ENCODE measurements around the gene ODF2L. TPM values are rescaled to one million over a fixed set of nuclear protein-coding genes. Genes with fewer than 3 reads are reported as not detected.

ODF2L gene
- total and polyA plus RNA-seq, 4 donors = 46.7 to 74.9 (median 53.4) TPM

- no peaks in the 10 kb centered on the region for H3K9me3 ChIP-seq (ENCODE audit: control insufficient read depth, insufficient read depth, low read length)
- no peak for DNase-seq (ENCODE audit: low read depth in 4 of 6, low spot score in 6 of 6)
- peaks cover 9% of the 10 kb centered on the region for H3K4me1 ChIP-seq (ENCODE audit: control insufficient read depth, insufficient read depth, low read length)
- no CpG with 5 or more reads among the region's 2 CpGs for WGBS (ENCODE audit: insufficient coverage)
- no peaks in the 10 kb centered on the region for H3K27me3 ChIP-seq (ENCODE audit: control insufficient read depth, insufficient read depth, low read length)
- no peak overlapping the region for H3K4me3 ChIP-seq (ENCODE audit: low read depth, low read length)
- no peak overlapping the region for H3K27ac ChIP-seq (ENCODE audit: low read depth, low read length)
- no peaks in the 10 kb centered on the region for H3K36me3 ChIP-seq (ENCODE audit: control insufficient read depth, insufficient read depth, low read length)
Observed at GRCh38 chr1:86394416-86394815, 1.7 kb downstream of the ODF2L start.

- H3K27ac ChIP-seq (ENCODE audit: low read depth, low read length) = no peak overlapping the region
- no peak overlapping the region for H3K4me3 ChIP-seq (ENCODE audit: low read depth, low read length)
- no peak for DNase-seq (ENCODE audit: low read depth in 4 of 6, low spot score in 6 of 6)
- H3K4me1 ChIP-seq (ENCODE audit: control insufficient read depth, insufficient read depth, low read length) = no peaks in the 10 kb centered on the region
- peaks cover 3% of the 10 kb centered on the region for H3K36me3 ChIP-seq (ENCODE audit: control insufficient read depth, insufficient read depth, low read length)
- H3K27me3 ChIP-seq (ENCODE audit: control insufficient read depth, insufficient read depth, low read length) = no peaks in the 10 kb centered on the region
- H3K9me3 ChIP-seq (ENCODE audit: control insufficient read depth, insufficient read depth, low read length) = no peaks in the 10 kb centered on the region
Observed at GRCh38 chr1:86389307-86389706, 6.8 kb downstream of the ODF2L start.

DNA sequence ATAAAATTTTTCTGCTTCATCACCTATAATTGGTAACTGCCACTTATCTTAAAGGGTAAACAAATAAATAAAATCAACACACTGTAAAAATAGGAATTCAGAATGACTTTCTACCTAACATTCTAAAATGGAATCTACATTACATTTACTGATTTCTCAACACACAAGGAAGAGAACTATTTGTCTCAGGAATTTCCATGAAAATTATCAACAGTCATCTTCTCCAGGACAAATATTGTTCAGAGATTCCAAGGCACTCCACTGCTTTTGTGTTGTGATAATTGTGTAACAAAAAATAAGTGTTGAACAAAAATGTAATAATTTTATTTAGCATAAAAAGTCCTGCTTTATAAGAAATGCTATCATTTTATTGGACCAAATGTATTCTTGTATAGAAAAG, 7.3 kb downstream of the ODF2L start:
- Histone ChIP-seq H3K27ac (ENCODE audit: low read depth, low read length) (no peak overlapping the region), H3K36me3 (ENCODE audit: control insufficient read depth, insufficient read depth, low read length) (peaks cover 3% of the 10 kb centered on the region), H3K27me3 (ENCODE audit: control insufficient read depth, insufficient read depth, low read length) (no peaks in the 10 kb centered on the region), H3K9me3 (ENCODE audit: control insufficient read depth, insufficient read depth, low read length) (no peaks in the 10 kb centered on the region), H3K4me1 (ENCODE audit: control insufficient read depth, insufficient read depth, low read length) (no peaks in the 10 kb centered on the region), H3K4me3 (ENCODE audit: low read depth, low read length) (no peak overlapping the region)
- no peak for DNase-seq (ENCODE audit: low read depth in 4 of 6, low spot score in 6 of 6)

DNA sequence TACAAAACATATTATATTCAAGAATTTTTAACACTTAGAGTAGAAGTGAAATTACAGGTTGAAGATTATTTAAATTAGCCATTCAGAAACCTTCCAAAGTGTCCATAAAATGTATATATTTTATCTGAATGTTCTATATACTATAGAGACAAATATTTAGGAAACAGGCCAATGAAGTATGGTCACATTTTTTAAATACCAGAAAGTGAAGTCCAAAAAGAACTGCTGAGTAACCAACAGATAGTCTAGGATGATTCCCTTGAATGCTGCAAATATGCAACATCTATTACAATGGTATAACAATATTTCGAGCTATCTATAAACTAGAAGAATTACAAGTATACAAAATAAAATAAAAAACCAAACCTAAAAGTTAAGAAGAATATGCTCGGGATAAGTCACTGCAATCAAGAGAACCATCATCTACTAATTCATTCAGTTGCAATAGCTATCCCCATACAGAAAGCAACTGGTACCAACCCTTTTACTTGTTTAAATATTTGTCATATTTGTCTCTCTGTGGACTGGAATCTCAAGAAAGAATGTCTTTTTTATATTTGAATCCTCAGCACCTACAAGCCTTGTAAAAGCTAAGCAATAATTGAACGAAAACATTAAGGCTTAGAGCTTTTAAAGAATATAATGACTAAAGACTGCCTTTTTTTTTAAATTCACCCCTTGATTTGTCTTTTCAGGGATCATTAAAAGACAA, 8.1 kb downstream of the ODF2L start:
- DNase-seq (ENCODE audit: low read depth in 4 of 6, low spot score in 6 of 6) = no peak
- Histone ChIP-seq H3K4me3 (ENCODE audit: low read depth, low read length) (no peak overlapping the region), H3K27ac (ENCODE audit: low read depth, low read length) (no peak overlapping the region), H3K36me3 (ENCODE audit: control insufficient read depth, insufficient read depth, low read length) (peaks cover 3% of the 10 kb centered on the region), H3K9me3 (ENCODE audit: control insufficient read depth, insufficient read depth, low read length) (no peaks in the 10 kb centered on the region), H3K4me1 (ENCODE audit: control insufficient read depth, insufficient read depth, low read length) (no peaks in the 10 kb centered on the region), H3K27me3 (ENCODE audit: control insufficient read depth, insufficient read depth, low read length) (no peaks in the 10 kb centered on the region)
- WGBS (ENCODE audit: insufficient coverage) = no CpG with 5 or more reads among the region's 3 CpGs

DNA sequence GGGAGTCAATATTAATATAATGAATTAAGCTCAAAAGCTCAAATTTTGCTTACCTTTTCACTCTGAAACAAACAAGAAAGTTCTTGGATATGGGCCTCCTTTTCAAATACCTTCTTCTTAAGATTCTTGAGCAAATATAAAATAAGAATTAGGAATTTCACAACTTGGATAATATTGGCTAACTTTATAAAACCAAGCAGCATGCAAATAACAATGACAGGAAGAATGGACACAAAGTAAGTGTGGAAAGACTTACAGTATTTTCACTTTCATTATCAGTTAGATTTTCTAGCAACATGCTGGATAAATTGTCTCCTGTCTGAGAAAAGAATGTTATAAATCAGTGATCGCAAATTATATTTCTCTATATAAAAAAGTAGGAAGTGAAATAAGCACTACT, 13.2 kb downstream of the ODF2L start:
- H3K4me3 ChIP-seq (ENCODE audit: low read depth, low read length) = no peak overlapping the region
- WGBS (ENCODE audit: insufficient coverage) = no CpG with 5 or more reads among the region's 1 CpG
- H3K4me1 ChIP-seq (ENCODE audit: control insufficient read depth, insufficient read depth, low read length) = no peaks in the 10 kb centered on the region
- H3K27me3 ChIP-seq (ENCODE audit: control insufficient read depth, insufficient read depth, low read length) = no peaks in the 10 kb centered on the region
- no peak for DNase-seq (ENCODE audit: low read depth in 4 of 6, low spot score in 6 of 6)
- H3K36me3 ChIP-seq (ENCODE audit: control insufficient read depth, insufficient read depth, low read length) = peaks cover 3% of the 10 kb centered on the region
- no peak overlapping the region for H3K27ac ChIP-seq (ENCODE audit: low read depth, low read length)
- H3K9me3 ChIP-seq (ENCODE audit: control insufficient read depth, insufficient read depth, low read length) = no peaks in the 10 kb centered on the region

DNA sequence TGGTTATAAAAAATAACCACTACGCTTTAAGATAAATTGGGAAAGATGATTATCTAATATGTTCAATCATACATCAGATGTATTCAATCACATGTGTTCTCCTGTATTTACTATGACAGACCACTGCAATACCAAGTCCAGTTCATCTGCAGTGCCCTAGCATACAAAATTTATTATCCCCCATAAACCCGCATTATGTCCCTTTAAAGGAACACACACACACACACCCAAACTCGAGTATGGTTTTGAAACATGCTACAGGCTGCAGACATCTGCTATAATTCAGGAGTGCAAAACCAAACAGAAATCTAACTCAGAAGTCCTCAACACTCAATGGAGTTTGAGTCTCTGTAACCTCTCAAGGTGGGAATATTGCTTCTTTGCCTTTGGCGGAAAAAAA, 14.9 kb downstream of the ODF2L start:
- Histone ChIP-seq H3K4me1 (ENCODE audit: control insufficient read depth, insufficient read depth, low read length) (no peaks in the 10 kb centered on the region), H3K9me3 (ENCODE audit: control insufficient read depth, insufficient read depth, low read length) (no peaks in the 10 kb centered on the region), H3K27ac (ENCODE audit: low read depth, low read length) (no peak overlapping the region), H3K27me3 (ENCODE audit: control insufficient read depth, insufficient read depth, low read length) (no peaks in the 10 kb centered on the region), H3K36me3 (ENCODE audit: control insufficient read depth, insufficient read depth, low read length) (peaks cover 6% of the 10 kb centered on the region), H3K4me3 (ENCODE audit: low read depth, low read length) (no peak overlapping the region)
- 75% methylated on average over 2 of the region's 4 CpGs for WGBS (ENCODE audit: insufficient coverage)
- DNase-seq (ENCODE audit: low read depth in 4 of 6, low spot score in 6 of 6) = no peak

GRCh38 chr1:86380257-86380861, 15.8 kb downstream of the ODF2L start:
- WGBS (ENCODE audit: insufficient coverage) = no CpG with 5 or more reads among the region's 4 CpGs
- no peaks in the 10 kb centered on the region for H3K4me1 ChIP-seq (ENCODE audit: control insufficient read depth, insufficient read depth, low read length)
- no peak overlapping the region for H3K27ac ChIP-seq (ENCODE audit: low read depth, low read length)
- H3K27me3 ChIP-seq (ENCODE audit: control insufficient read depth, insufficient read depth, low read length) = no peaks in the 10 kb centered on the region
- H3K9me3 ChIP-seq (ENCODE audit: control insufficient read depth, insufficient read depth, low read length) = no peaks in the 10 kb centered on the region
- peaks cover 5% of the 10 kb centered on the region for H3K36me3 ChIP-seq (ENCODE audit: control insufficient read depth, insufficient read depth, low read length)
- DNase-seq (ENCODE audit: low read depth in 4 of 6, low spot score in 6 of 6) = peak; percentile 17 to 89 (median 54)
- H3K4me3 ChIP-seq (ENCODE audit: low read depth, low read length) = no peak overlapping the region

GRCh38 chr1:86378813-86379212, 17.3 kb downstream of the ODF2L start:
- no CpG with 5 or more reads among the region's 1 CpG for WGBS (ENCODE audit: insufficient coverage)
- no peaks in the 10 kb centered on the region for H3K27me3 ChIP-seq (ENCODE audit: control insufficient read depth, insufficient read depth, low read length)
- no peak for DNase-seq (ENCODE audit: low read depth in 4 of 6, low spot score in 6 of 6)
- H3K4me3 ChIP-seq (ENCODE audit: low read depth, low read length) = no peak overlapping the region
- H3K9me3 ChIP-seq (ENCODE audit: control insufficient read depth, insufficient read depth, low read length) = no peaks in the 10 kb centered on the region
- peaks cover 5% of the 10 kb centered on the region for H3K36me3 ChIP-seq (ENCODE audit: control insufficient read depth, insufficient read depth, low read length)
- no peak overlapping the region for H3K27ac ChIP-seq (ENCODE audit: low read depth, low read length)
- no peaks in the 10 kb centered on the region for H3K4me1 ChIP-seq (ENCODE audit: control insufficient read depth, insufficient read depth, low read length)

DNA sequence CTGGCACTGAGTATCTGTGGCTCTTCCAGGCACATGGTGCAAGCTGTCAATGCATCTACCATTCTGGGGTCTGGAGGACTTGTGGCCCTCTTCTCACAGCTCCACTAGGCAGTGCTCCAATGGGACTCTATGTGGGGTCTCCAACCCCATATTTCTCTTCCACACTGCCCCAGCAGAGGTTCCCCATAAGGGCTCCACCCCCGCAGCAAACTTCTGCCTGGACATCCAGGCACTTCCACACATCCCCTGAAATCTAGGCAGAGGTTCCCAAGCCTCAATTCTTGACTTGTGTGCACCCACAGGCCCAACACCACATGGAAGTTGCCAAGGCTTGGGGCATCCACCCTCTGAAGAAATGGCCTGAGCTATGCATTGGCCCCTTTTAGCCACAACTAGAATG, 18.8 kb downstream of the ODF2L start:
- Histone ChIP-seq H3K36me3 (ENCODE audit: control insufficient read depth, insufficient read depth, low read length) (peaks cover 8% of the 10 kb centered on the region), H3K27me3 (ENCODE audit: control insufficient read depth, insufficient read depth, low read length) (no peaks in the 10 kb centered on the region), H3K4me3 (ENCODE audit: low read depth, low read length) (no peak overlapping the region), H3K4me1 (ENCODE audit: control insufficient read depth, insufficient read depth, low read length) (no peaks in the 10 kb centered on the region), H3K27ac (ENCODE audit: low read depth, low read length) (no peak overlapping the region), H3K9me3 (ENCODE audit: control insufficient read depth, insufficient read depth, low read length) (no peaks in the 10 kb centered on the region)
- 91% methylated on average over 1 of the region's 1 CpG for WGBS (ENCODE audit: insufficient coverage)
- no peak for DNase-seq (ENCODE audit: low read depth in 4 of 6, low spot score in 6 of 6)

- no peaks in the 10 kb centered on the region for H3K9me3 ChIP-seq (ENCODE audit: control insufficient read depth, insufficient read depth, low read length)
Observed at GRCh38 chr1:86375688-86376087, 20.4 kb downstream of the ODF2L start.

More at GRCh38 chr1:86375688-86376087, 20.4 kb downstream of the ODF2L start:
- Histone ChIP-seq H3K36me3 (ENCODE audit: control insufficient read depth, insufficient read depth, low read length) (peaks cover 8% of the 10 kb centered on the region), H3K27me3 (ENCODE audit: control insufficient read depth, insufficient read depth, low read length) (no peaks in the 10 kb centered on the region), H3K4me3 (ENCODE audit: low read depth, low read length) (no peak overlapping the region), H3K27ac (ENCODE audit: low read depth, low read length) (no peak overlapping the region), H3K4me1 (ENCODE audit: control insufficient read depth, insufficient read depth, low read length) (no peaks in the 10 kb centered on the region)
- WGBS (ENCODE audit: insufficient coverage) = no CpG with 5 or more reads among the region's 1 CpG
- no peak for DNase-seq (ENCODE audit: low read depth in 4 of 6, low spot score in 6 of 6)

Data from spinal cord (tissue), 10 donors.